ENCODE measurements around the gene UGT2B10. TPM values are rescaled to one million over a fixed set of nuclear protein-coding genes. Genes with fewer than 3 reads are reported as not detected.
"Not testable (repeated sequence)": the region's sequence is repeated elsewhere in the genome, so short reads cannot be mapped to it uniquely, and the experiment has no call there.

The UGT2B10 gene
- total and polyA plus RNA-seq, 2 of the 13 experiments (the other 11 are each of a cell fraction or from before 2014, with no cell fraction given) = 107 to 148 TPM

- TF ChIP-seq ARID4A (CRISPR knock-in tag; IDR thresholded peaks at IDR 0.05; ENCODE audit: borderline replicate concordance) (peak; percentile 31; the same call in 1 of the 2 replicates), SALL1 (CRISPR knock-in tag; IDR thresholded peaks at IDR 0.05) (peak; percentile 62; the same call in 1 of the 2 replicates), ZNF503 (CRISPR knock-in tag; IDR thresholded peaks at IDR 0.05) (peak; percentile 83; the same call in 1 of the 2 replicates), BRF2 (CRISPR knock-in tag; IDR thresholded peaks at IDR 0.05) (peak; percentile 52; the same call in 1 of the 2 replicates), HDAC2 (CRISPR knock-in tag; IDR thresholded peaks at IDR 0.05) (peak; percentile 92), MXD4 (CRISPR knock-in tag; IDR thresholded peaks at IDR 0.05) (peak; percentile 46; the same call in 1 of the 2 replicates), FOXO1 (CRISPR knock-in tag; IDR thresholded peaks at IDR 0.05) (peak; percentile 76), ESRRA (CRISPR knock-in tag; IDR thresholded peaks at IDR 0.05; ENCODE audit: low read depth) (peak; percentile 31; the same call in 1 of the 2 replicates), SKIL (CRISPR knock-in tag; IDR thresholded peaks at IDR 0.05; ENCODE audit: borderline replicate concordance) (peak; percentile 55; the same call in 1 of the 2 replicates), SMAD3 (CRISPR knock-in tag; IDR thresholded peaks at IDR 0.05) (peak; percentile 89), KLF11 (CRISPR knock-in tag; IDR thresholded peaks at IDR 0.05) (peak; percentile 21; the same call in 1 of the 2 replicates), CEBPB (IDR thresholded peaks at IDR 0.05; ENCODE audit: borderline replicate concordance, low read depth, low read length) (peak; percentile 27; the same call in 1 of the 2 replicates), SMYD3 (CRISPR knock-in tag; IDR thresholded peaks at IDR 0.05) (peak; percentile 86), ZFP1 (CRISPR knock-in tag; IDR thresholded peaks at IDR 0.05) (0 out of 2 replicates have a peak, but pooled peaks have one; percentile 50), ZBTB20 (CRISPR knock-in tag; IDR thresholded peaks at IDR 0.05; ENCODE audit: borderline replicate concordance, low read depth) (peak; percentile 54; the same call in 1 of the 2 replicates), NCOA1 (CRISPR knock-in tag; IDR thresholded peaks at IDR 0.05) (0 out of 2 replicates have a peak, but pooled peaks have one; percentile 59), SNAPC5 (CRISPR knock-in tag; IDR thresholded peaks at IDR 0.05; ENCODE audit: borderline replicate concordance) (peak; percentile 38; the same call in 1 of the 2 replicates), CREB1 (CRISPR knock-in tag; IDR thresholded peaks at IDR 0.05) (peak; percentile 66), HHEX (CRISPR knock-in tag; IDR thresholded peaks at IDR 0.05) (peak; percentile 79)
- not testable (repeated sequence) for TF ChIP-seq CREB1 (IDR thresholded peaks at IDR 0.05)
These were observed at the start of gene UGT2B10 (continued) for GRCh38 chr4:68815617-68816409.
